B cell (primary cell): ENCODE measurements around the gene HERC2. TPM values are rescaled to one million over a fixed set of nuclear protein-coding genes. Genes with fewer than 3 reads are reported as not detected.
"Not testable (repeated sequence)": the region's sequence is repeated elsewhere in the genome, so short reads cannot be mapped to it uniquely, and the experiment has no call there.

Experiments
- ATAC-seq: fragments of 200-7000 bp; cut with Tn5 transposase; one replicate; pipeline ENCODE4 v1.10.0; 2021; ENCODE audit warnings: low read depth, mild to moderate bottlenecking, moderate number of reproducible peaks, moderate library complexity
- CTCF ChIA-PET: fragments of 350-600 bp; sonication (Branson Sonifier 250); formaldehyde crosslinking; loops from one replicate; lab custom pipeline; 2021; ENCODE audit warnings: antibody characterized with exemption, inconsistent platforms; lab: Charles Lee
- POLR2A ChIA-PET: fragments of 350-600 bp; sonication (Branson Sonifier 250); formaldehyde crosslinking; loops from one replicate; lab custom pipeline; 2021; ENCODE audit warnings: antibody characterized with exemption; lab: Charles Lee
- DNase-seq: peaks from one replicate; pipeline ENCODE4 v3.0.0; 2013
- H2AFZ ChIP-seq: 2 replicates; pipeline ENCODE4 v1.6.1; 2012; ENCODE audit warnings: mild to moderate bottlenecking, low read depth, low read length; ENCODE audit not compliant: insufficient read depth, poor library complexity, severe bottlenecking
- H3K27ac ChIP-seq, 2 donors: 1 replicate in 1 of 2; 2 replicates in 1 of 2; pipeline ENCODE4 v1.5.1; 2012 to 2013; ENCODE audit warnings: low read length in 2 of 2, mild to moderate bottlenecking in 2 of 2, moderate library complexity in 1 of 2
- H3K27me3 ChIP-seq, 4 experiments: fragments of 200-600 bp in 1 of 4; sonication (generic) in 1 of 4; replicated peaks in 1 of 4; 1 replicate in 2 of 4; 2 replicates in 2 of 4; pipeline versions ENCODE4 v1.6.1 to v1.7.0; 2013 to 2016; ENCODE audit warnings: low read length in 3 of 4, mild to moderate bottlenecking in 2 of 4, mixed read lengths in 1 of 4, moderate library complexity in 1 of 4; ENCODE audit not compliant: insufficient read depth in 4 of 4, control insufficient read depth in 3 of 4; ENCODE audit errors: control extremely low read depth in 1 of 4
- H3K36me3 ChIP-seq, 2 experiments: replicated peaks in 1 of 2; 1 replicate in 1 of 2; 2 replicates in 1 of 2; pipeline versions ENCODE4 v1.6.1 to v1.7.1; 2013; ENCODE audit warnings: low read length in 1 of 2; ENCODE audit not compliant: insufficient read depth in 2 of 2, control insufficient read depth in 1 of 2; ENCODE audit errors: control extremely low read depth in 1 of 2, extremely low read depth in 1 of 2
- H3K4me1 ChIP-seq, 2 donors: fragments of 200-600 bp in 1 of 2; sonication (generic) in 1 of 2; 1 replicate in 1 of 2; 2 replicates in 1 of 2; pipeline versions ENCODE4 v1.5.1 to v1.6.1; 2013 to 2017; ENCODE audit warnings: low read length in 2 of 2; ENCODE audit not compliant: control insufficient read depth in 2 of 2, insufficient read depth in 2 of 2
- H3K4me2 ChIP-seq: replicated peaks from 2 replicates; pipeline ENCODE3; 2012; ENCODE audit warnings: mild to moderate bottlenecking, low read depth, low read length; ENCODE audit not compliant: poor library complexity, severe bottlenecking
- H3K4me3 ChIP-seq, 5 experiments: fragments of 200-600 bp in 1 of 5; sonication (generic) in 1 of 5; 1 replicate in 3 of 5; 2 replicates in 2 of 5; pipeline versions ENCODE4 v1.5.1 to v1.7.0; 2011 to 2016; ENCODE audit warnings: low read length in 4 of 5, mild to moderate bottlenecking in 4 of 5, low read depth in 2 of 5, control low read depth in 1 of 5, moderate library complexity in 1 of 5; ENCODE audit not compliant: insufficient read depth in 1 of 5; ENCODE audit errors: control extremely low read depth in 1 of 5, extremely low read depth in 1 of 5
- H3K79me2 ChIP-seq: fragments of 200-600 bp; sonication (generic); one replicate; pipeline ENCODE4 v1.6.0; 2016; ENCODE audit warnings: low read length; ENCODE audit not compliant: control insufficient read depth, insufficient read depth
- H3K9ac ChIP-seq: fragments of 200-600 bp; sonication (generic); 2 replicates; pipeline ENCODE4 v1.6.1; 2017; ENCODE audit warnings: mild to moderate bottlenecking, low read length, moderate library complexity
- H3K9me3 ChIP-seq, 3 donors: one replicate each; pipeline versions ENCODE4 v1.6.1 to v1.7.1; 2013; ENCODE audit warnings: low read length in 2 of 3; ENCODE audit not compliant: control insufficient read depth in 2 of 3, insufficient read depth in 1 of 3; ENCODE audit errors: control extremely low read depth in 1 of 3
- H4K20me1 ChIP-seq: 2 replicates; pipeline ENCODE4 v1.6.0; 2012; ENCODE audit warnings: mild to moderate bottlenecking, low read length; ENCODE audit not compliant: insufficient read depth, control insufficient read depth, poor library complexity, severe bottlenecking
- H3K27ac Mint-ChIP-seq: one replicate; pipeline ENCODE4 v1.8.0; 2021; ENCODE audit warnings: mixed read lengths
- H3K27me3 Mint-ChIP-seq: one replicate; pipeline ENCODE4 v1.8.0; 2021; ENCODE audit warnings: mixed read lengths
- H3K4me1 Mint-ChIP-seq: one replicate; pipeline ENCODE4 v1.8.0; 2021; ENCODE audit warnings: mixed read lengths
- H3K4me3 Mint-ChIP-seq: one replicate; pipeline ENCODE4 v1.8.0; 2021; ENCODE audit warnings: mixed read lengths
- H3K9me3 Mint-ChIP-seq: one replicate; pipeline ENCODE4 v1.8.0; 2022; ENCODE audit warnings: mixed read lengths; ENCODE audit not compliant: insufficient read depth
- CTCF ChIP-seq: fragments of 200-600 bp; IDR thresholded peaks from one replicate; pipeline ENCODE4 v1.8.0; 2022; ENCODE audit warnings: antibody characterized with exemption, mild to moderate bottlenecking
- EZH2 ChIP-seq: IDR thresholded peaks from 2 replicates; pipeline ENCODE4 v1.6.1; 2012; ENCODE audit warnings: borderline replicate concordance, low read depth, mild to moderate bottlenecking, moderate library complexity, low read length; ENCODE audit not compliant: insufficient read depth, poor library complexity, severe bottlenecking
- WGBS: methylation state at CpG from one replicate; pipeline ENCODE4 v1.1.5; 2013; ENCODE audit warnings: missing lambda C conversion rate; ENCODE audit not compliant: insufficient coverage; 5-methylcytosine and 5-hydroxymethylcytosine counted together
- intact Hi-C: fragments of 100-400 bp; cut with micrococcal nuclease; formaldehyde crosslinking; loops from one replicate; pipeline ENCODE4 v1.10.0; 2022
- polyA plus RNA-seq: library from polyadenylated mRNA; depleted of rRNA; stranded (reverse); fragments of >200 nt; gene quantifications from 2 replicates; pipeline ENCODE4 v1.2.3, GENCODE V29; 2012
- total RNA-seq, 2 donors: library from RNA; stranded (reverse); fragments of 120-200 nt in 1 of 2; gene quantifications; 1 replicate in 1 of 2; 2 replicates in 1 of 2; pipeline versions ENCODE4 v1.2.3 to v1.2.4, GENCODE V29; 2013 to 2022

HERC2 gene
- total and polyA plus RNA-seq, 2 donors (not counting 1 experiment from before 2014, with no cell fraction given) = 31.0 to 52.7 TPM

DNA sequence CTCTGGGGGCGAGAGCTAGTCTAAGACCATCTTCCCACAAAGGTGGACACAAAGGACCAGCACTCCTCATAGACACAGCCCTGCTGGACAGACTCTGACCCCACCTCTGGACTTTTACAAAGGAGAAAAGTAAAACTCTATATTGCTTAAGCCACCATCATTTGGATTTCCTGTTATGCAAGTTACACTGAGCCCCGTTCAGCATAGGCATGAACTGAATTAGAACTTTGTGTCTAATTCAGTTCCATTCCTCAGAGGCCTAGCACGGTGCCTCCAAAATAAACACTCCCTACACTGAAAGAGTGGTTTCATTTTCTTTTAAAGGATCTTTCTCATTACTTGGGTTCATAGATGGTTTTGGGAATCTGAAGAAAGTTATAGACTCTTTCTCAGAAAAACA, 143.7 kb downstream of the HERC2 start:
- Histone ChIP-seq H3K9ac (no peak overlapping the region), H3K4me1 (no peaks in the 10 kb centered on the region), H4K20me1 (no peaks in the 10 kb centered on the region), H3K4me2 (no peak overlapping the region), H3K36me3 (peaks cover 8 to 21% of the 10 kb centered on the region in 2 experiments), H2AFZ (no peak overlapping the region), H3K9me3 (no peaks in the 10 kb centered on the region), H3K79me2 (no peaks in the 10 kb centered on the region), H3K27ac (no peak overlapping the region), H3K4me3 (no peak overlapping the region), H3K27me3 (no peaks in the 10 kb centered on the region)
- ChIA-PET CTCF (no interaction called here), POLR2A (no interaction called here)
- no peak overlapping the region for H3K4me3 Mint-ChIP-seq
- TF ChIP-seq EZH2 (no peak), CTCF (no peak)
- no peaks in the 10 kb centered on the region for H3K4me1 Mint-ChIP-seq
- WGBS = 100% methylated on average over 1 of the region's 3 CpGs
- no peaks in the 10 kb centered on the region for H3K27me3 Mint-ChIP-seq
- intact Hi-C loops = no loop called here
- no peaks in the 10 kb centered on the region for H3K9me3 Mint-ChIP-seq
- ATAC-seq (no peak), DNase-seq (no peak)
- H3K27ac Mint-ChIP-seq = no peak overlapping the region

GRCh38 chr15:28169366-28169765, 152.6 kb downstream of the HERC2 start:
- Histone ChIP-seq H2AFZ (no peak overlapping the region), H3K36me3 (peaks cover 2 to 31% of the 10 kb centered on the region in 2 experiments), H3K79me2 (no peaks in the 10 kb centered on the region), H3K4me2 (no peak overlapping the region), H3K4me1 (no peaks in the 10 kb centered on the region), H3K9ac (no peak overlapping the region), H3K27me3 (no peaks in the 10 kb centered on the region), H3K27ac (no peak overlapping the region), H3K9me3 (no peaks in the 10 kb centered on the region), H4K20me1 (no peaks in the 10 kb centered on the region), H3K4me3 (no peak overlapping the region)
- TF ChIP-seq CTCF (no peak), EZH2 (no peak)
- Mint-ChIP-seq H3K27me3 (no peaks in the 10 kb centered on the region), H3K4me3 (no peak overlapping the region), H3K4me1 (no peaks in the 10 kb centered on the region), H3K27ac (no peak overlapping the region), H3K9me3 (no peaks in the 10 kb centered on the region)
- DNase-seq (no peak), ATAC-seq (no peak)
- CTCF ChIA-PET = no interaction called here
- no CpG with 5 or more reads among the region's 3 CpGs for WGBS
- POLR2A ChIA-PET = no interaction called here
- intact Hi-C loops = no loop called here

DNA sequence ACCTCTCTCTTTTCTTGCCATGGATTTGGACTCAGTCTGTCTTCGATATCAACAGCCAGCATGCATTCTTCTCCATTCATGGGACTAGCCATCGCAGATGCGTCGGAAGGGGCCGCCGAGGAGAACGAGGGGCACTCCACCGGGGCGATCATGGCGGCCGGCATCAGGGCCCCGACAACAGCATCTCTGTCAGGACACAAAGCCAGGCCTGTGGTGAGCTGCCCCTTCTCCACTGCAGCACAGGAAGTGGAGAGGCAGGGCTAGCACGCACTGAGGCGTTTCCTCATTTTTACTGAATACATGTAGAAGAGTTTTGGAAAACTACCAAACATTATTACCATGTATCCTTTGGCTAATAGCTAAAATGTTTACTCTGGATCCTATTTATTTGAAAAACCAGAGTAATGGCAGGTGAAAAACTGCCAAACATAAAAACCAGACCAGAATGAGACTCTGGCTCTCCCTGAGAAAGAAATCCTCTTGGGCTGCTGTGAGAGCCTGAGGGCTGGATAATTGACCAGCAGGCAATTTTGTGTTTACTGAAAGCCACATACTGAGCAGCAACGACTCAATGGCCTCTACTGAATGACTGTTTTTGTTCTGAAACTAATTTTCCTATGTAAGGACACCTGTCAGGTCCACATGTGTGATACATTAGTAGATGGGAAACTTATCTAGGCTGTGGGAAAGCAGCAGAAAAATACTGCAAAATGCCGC, 153.4 kb downstream of the HERC2 start:
- H3K9me3 Mint-ChIP-seq, H3K4me3 ChIP-seq, H3K27me3 ChIP-seq, POLR2A ChIA-PET, intact Hi-C loops, H3K79me2 ChIP-seq, H3K27me3 Mint-ChIP-seq, H4K20me1 ChIP-seq, H2AFZ ChIP-seq, H3K27ac Mint-ChIP-seq, H3K9ac ChIP-seq, ATAC-seq, DNase-seq, H3K4me1 ChIP-seq, H3K4me1 Mint-ChIP-seq, H3K4me3 Mint-ChIP-seq, H3K9me3 ChIP-seq, H3K27ac ChIP-seq, CTCF ChIA-PET, H3K4me2 ChIP-seq: not testable (repeated sequence)
- 79% methylated on average over 13 of the region's 16 CpGs for WGBS
- H3K36me3 ChIP-seq = peaks cover 2 to 39% of the 10 kb centered on the region in 2 experiments
